K562 (cell line): ENCODE data around the gene EIF2AK2. TPM values are rescaled to one million over a fixed set of nuclear protein-coding genes. Genes with fewer than 3 reads are reported as not detected.

ENCODE experiments used
- BDP1 ChIP-seq: IDR thresholded peaks from 3 replicates; pipeline ENCODE4 v1.6.1; 2011; ENCODE audit not compliant: insufficient read length, insufficient read depth
- DACH1 ChIP-seq: fragments of 450-650 bp; IDR thresholded peaks from 2 replicates; pipeline ENCODE4 v1.6.1; 2018; ENCODE audit not compliant: partially characterized antibody
- MEF2D ChIP-seq: conservative IDR thresholded peaks from 2 replicates; pipeline ENCODE4 v1.6.1; 2016; ENCODE audit warnings: low read depth, missing genetic modification characterization, missing compliant biosample characterization
- TGIF2 ChIP-seq: sonication (generic); formaldehyde crosslinking; IDR thresholded peaks from 2 replicates; pipeline ENCODE4 v1.8.1; 2022; ENCODE audit warnings: mild to moderate bottlenecking, missing genetic modification reagents, moderate library complexity
- THRAP3 ChIP-seq: fragments of 450-650 bp; IDR thresholded peaks from 2 replicates; pipeline ENCODE4 v1.6.1; 2016; ENCODE audit warnings: mild to moderate bottlenecking, inconsistent platforms, borderline replicate concordance
- ZC3H4 ChIP-seq: sonication (generic); formaldehyde crosslinking; IDR thresholded peaks from 2 replicates; pipeline ENCODE4 v1.9.0; 2021; ENCODE audit warnings: missing genetic modification reagents, borderline replicate concordance
- ZNF143 ChIP-seq: sonication (generic); formaldehyde crosslinking; IDR thresholded peaks from 2 replicates; pipeline ENCODE4 v1.9.0; 2022; ENCODE audit warnings: mild to moderate bottlenecking, missing genetic modification reagents
- ZNF3 ChIP-seq: fragments of 250-450 bp; sonication (Bioruptor Pico); IDR thresholded peaks from 2 replicates; pipeline ENCODE4 v1.5.0; 2021; ENCODE audit warnings: mild to moderate bottlenecking, moderate library complexity
- ZNF431 ChIP-seq: sonication (generic); formaldehyde crosslinking; IDR thresholded peaks from 2 replicates; pipeline ENCODE4 v1.8.0; 2022; ENCODE audit warnings: mild to moderate bottlenecking, missing genetic modification reagents
- ZNF766 ChIP-seq: fragments of 200-800 bp; sonication (Bioruptor generic); conservative IDR thresholded peaks from 2 replicates; pipeline ENCODE4 v1.6.1; 2016; ENCODE audit warnings: missing genetic modification characterization, missing compliant biosample characterization
- polyA plus RNA-seq, 8 experiments: library from polyadenylated mRNA; depleted of rRNA in 4 of 8; stranded (reverse) in 5 of 8; unstranded in 3 of 8; fragments of >200 nt; fragmentation: Nextera tagmentation in 2 of 8; fragmentation: Illumina TruSeq in 1 of 8; extraction: Ambion mirVana in 2 of 8; extraction: Trizol in 1 of 8; gene quantifications; 2 replicates each; pipeline versions ENCODE4 v1.2.1 to v1.2.3, GENCODE V29; 2011 to 2014; ENCODE audit warnings: inconsistent platforms in 1 of 8, missing spikeins in 1 of 8
- total RNA-seq, 7 experiments: library from RNA; depleted of rRNA in 6 of 7; stranded (reverse); fragments of >200 nt in 6 of 7; fragmentation: Illumina TruSeq in 2 of 7; extraction: Trizol in 2 of 7; gene quantifications; 2 replicates each; pipeline versions ENCODE4 v1.2.1 to v1.2.3, GENCODE V29; 2011 to 2021; ENCODE audit warnings: low replicate concordance in 1 of 7
- TF ChIP-seq, protein P1 (sequence below): fragments of 450-650 bp; IDR thresholded peaks from 2 replicates; pipeline ENCODE4 v1.6.1; 2017; ENCODE audit warnings: antibody characterized with exemption, mild to moderate bottlenecking
- TF ChIP-seq, protein P2 (sequence below): sonication (generic); formaldehyde crosslinking; IDR thresholded peaks from 2 replicates; pipeline ENCODE4 v1.8.0; 2022; ENCODE audit warnings: missing genetic modification reagents, mild to moderate bottlenecking, moderate library complexity, borderline replicate concordance
- TF ChIP-seq, protein P3 (sequence below), 2 experiments: fragments of 450-650 bp; IDR thresholded peaks; 2 replicates each; pipeline ENCODE4 v1.6.1; 2016; ENCODE audit warnings: mild to moderate bottlenecking in 2 of 2, borderline replicate concordance in 1 of 2, low read depth in 1 of 2, moderate library complexity in 1 of 2

The EIF2AK2 gene
- total and polyA plus RNA-seq, 9 of the 15 experiments (the other 6 are each of a cell fraction or from before 2014, with no cell fraction given): 3.8 to 19.5 (median 13.3) TPM

DNA sequence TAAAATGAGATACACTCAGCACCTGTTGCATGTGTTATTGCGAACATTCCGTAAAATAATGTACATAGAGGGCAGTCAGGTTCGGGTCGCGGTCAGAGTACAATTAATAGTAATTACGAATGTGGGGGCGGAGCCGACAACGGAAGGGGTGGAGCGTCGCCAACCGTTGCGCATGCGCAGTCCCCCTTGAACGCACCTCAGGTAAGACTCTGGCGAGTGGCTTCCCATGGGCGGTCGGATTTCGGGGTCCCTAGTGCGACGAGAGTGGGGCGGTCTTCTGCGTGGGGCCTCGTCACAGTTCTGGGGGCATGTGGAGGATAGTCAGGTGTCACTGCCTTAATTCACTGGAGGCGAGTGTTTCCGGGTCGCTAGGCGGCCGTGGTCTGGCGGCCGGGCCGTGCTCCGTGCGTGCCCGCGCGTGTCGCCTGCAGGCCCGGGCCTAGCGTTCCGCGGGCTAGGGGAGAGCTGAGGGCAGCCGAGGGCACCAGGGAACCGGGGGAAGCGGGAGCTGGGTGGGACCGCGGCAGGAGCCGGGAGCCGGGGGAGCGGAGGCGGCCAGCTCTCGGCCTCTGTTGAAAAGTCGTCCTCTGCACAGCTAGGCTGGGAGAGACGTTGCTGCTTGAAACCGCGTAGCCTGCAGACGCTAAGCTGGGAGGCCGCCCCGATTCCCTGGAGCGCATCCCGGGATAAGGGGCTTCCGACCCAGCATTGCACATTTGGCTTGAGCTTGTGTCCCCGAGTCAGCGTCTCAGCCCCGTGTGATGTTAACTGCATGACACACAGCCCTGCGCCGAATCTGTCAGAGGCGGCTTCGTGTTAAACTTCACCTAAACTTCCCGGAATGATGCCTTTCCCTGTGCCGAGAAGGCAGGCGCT lies 39.8 kb upstream of the EIF2AK2 start, which contains the start of gene CEBPZOS (continued):
- TF ChIP-seq, protein P1, sequence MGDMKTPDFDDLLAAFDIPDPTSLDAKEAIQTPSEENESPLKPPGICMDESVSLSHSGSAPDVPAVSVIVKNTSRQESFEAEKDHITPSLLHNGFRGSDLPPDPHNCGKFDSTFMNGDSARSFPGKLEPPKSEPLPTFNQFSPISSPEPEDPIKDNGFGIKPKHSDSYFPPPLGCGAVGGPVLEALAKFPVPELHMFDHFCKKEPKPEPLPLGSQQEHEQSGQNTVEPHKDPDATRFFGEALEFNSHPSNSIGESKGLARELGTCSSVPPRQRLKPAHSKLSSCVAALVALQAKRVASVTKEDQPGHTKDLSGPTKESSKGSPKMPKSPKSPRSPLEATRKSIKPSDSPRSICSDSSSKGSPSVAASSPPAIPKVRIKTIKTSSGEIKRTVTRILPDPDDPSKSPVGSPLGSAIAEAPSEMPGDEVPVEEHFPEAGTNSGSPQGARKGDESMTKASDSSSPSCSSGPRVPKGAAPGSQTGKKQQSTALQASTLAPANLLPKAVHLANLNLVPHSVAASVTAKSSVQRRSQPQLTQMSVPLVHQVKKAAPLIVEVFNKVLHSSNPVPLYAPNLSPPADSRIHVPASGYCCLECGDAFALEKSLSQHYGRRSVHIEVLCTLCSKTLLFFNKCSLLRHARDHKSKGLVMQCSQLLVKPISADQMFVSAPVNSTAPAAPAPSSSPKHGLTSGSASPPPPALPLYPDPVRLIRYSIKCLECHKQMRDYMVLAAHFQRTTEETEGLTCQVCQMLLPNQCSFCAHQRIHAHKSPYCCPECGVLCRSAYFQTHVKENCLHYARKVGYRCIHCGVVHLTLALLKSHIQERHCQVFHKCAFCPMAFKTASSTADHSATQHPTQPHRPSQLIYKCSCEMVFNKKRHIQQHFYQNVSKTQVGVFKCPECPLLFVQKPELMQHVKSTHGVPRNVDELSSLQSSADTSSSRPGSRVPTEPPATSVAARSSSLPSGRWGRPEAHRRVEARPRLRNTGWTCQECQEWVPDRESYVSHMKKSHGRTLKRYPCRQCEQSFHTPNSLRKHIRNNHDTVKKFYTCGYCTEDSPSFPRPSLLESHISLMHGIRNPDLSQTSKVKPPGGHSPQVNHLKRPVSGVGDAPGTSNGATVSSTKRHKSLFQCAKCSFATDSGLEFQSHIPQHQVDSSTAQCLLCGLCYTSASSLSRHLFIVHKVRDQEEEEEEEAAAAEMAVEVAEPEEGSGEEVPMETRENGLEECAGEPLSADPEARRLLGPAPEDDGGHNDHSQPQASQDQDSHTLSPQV: peak; percentile 70
- TF ChIP-seq, protein P2, sequence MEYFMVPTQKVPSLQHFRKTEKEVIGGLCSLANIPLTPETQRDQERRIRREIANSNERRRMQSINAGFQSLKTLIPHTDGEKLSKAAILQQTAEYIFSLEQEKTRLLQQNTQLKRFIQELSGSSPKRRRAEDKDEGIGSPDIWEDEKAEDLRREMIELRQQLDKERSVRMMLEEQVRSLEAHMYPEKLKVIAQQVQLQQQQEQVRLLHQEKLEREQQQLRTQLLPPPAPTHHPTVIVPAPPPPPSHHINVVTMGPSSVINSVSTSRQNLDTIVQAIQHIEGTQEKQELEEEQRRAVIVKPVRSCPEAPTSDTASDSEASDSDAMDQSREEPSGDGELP: peak; percentile 69; the same call in 1 of the 2 replicates
- peak; percentile 66; the same call in 1 of the 2 replicates for TF ChIP-seq ZC3H4 (CRISPR knock-in tag)
- TF ChIP-seq, protein P3, sequence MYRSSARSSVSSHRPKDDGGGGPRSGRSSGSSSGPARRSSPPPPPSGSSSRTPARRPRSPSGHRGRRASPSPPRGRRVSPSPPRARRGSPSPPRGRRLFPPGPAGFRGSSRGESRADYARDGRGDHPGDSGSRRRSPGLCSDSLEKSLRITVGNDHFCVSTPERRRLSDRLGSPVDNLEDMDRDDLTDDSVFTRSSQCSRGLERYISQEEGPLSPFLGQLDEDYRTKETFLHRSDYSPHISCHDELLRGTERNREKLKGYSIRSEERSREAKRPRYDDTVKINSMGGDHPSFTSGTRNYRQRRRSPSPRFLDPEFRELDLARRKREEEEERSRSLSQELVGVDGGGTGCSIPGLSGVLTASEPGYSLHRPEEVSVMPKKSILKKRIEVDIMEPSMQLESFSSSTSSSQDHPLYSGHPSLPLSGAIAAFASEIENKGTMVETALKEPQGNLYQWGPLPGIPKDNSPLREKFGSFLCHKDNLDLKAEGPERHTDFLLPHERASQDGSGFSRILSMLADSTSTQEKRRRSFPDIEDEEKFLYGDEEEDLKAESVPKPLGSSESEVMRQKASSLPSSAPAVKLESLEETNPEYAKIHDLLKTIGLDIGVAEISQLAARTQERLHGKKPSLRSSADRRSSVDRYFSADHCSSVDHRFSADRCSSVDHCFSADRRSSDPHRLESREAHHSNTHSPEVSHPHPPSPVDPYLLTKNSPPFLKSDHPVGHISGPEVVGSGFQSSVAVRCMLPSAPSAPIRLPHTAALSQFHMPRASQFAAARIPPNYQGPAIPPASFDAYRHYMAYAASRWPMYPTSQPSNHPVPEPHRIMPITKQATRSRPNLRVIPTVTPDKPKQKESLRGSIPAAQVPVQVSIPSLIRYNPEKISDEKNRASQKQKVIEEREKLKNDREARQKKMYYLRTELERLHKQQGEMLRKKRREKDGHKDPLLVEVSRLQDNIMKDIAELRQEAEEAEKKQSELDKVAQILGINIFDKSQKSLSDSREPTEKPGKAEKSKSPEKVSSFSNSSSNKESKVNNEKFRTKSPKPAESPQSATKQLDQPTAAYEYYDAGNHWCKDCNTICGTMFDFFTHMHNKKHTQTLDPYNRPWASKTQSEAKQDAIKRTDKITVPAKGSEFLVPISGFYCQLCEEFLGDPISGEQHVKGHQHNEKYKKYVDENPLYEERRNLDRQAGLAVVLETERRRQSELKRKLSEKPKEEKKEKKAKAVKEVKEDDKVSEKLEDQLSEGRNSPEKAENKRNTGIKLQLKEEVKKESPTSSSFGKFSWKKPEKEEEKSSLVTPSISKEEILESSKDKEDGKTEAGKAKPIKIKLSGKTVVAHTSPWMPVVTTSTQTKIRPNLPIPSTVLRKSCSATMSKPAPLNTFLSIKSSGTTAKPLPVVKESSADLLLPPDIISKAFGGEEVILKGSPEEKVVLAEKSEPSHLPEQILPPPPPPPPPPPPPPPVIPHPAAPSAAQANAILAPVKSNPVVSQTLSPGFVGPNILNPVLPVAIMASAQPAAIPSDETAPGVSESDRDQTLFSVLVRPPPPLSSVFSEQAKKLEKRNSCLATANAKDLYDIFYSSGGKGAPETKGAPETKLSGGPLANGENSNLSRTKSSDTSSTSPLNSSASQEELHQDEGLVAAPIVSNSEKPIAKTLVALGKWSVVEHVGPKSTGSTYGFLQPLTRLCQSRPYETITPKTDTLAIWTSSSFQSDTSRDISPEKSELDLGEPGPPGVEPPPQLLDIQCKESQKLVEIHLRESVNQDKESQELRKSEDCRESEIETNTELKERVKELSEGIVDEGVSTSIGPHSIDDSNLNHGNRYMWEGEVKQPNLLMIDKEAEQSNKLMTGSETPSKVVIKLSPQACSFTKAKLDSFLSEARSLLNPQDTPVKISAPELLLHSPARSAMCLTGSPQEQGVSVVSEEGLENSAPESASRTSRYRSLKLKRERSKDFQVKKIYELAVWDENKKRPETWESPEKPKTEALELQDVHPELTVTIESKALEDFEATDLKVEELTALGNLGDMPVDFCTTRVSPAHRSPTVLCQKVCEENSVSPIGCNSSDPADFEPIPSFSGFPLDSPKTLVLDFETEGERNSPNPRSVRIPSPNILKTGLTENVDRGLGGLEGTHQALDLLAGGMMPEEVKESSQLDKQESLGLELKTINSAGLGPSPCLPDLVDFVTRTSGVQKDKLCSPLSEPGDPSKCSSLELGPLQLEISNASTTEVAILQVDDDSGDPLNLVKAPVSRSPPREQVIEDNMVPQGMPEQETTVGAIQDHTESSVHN (IDR thresholded peaks at IDR 0.05; ENCODE audit: borderline replicate concordance in 1 of 2, low read depth in 1 of 2): no peak
- no peak for TF ChIP-seq ZNF3
- TF ChIP-seq ZNF431: no peak; the same call in 1 of the 2 replicates
- TF ChIP-seq TGIF2 (CRISPR knock-in tag): no peak
- peak; percentile 42 for TF ChIP-seq DACH1
- no peak for TF ChIP-seq BDP1
- TF ChIP-seq MEF2D (tag): no peak
- no peak for TF ChIP-seq THRAP3
- peak; percentile 45; the same call in 1 of the 2 replicates for TF ChIP-seq ZNF143 (CRISPR knock-in tag)
- TF ChIP-seq ZNF766 (CRISPR knock-in tag): 0 out of 2 replicates have a peak, but pooled peaks have one; percentile 40
